Psoas muscle (tissue), 8 donors: ENCODE data around the gene CPT1B. TPM values are rescaled to one million over a fixed set of nuclear protein-coding genes. Genes with fewer than 3 reads are reported as not detected.

Experiments
- ATAC-seq, 4 donors: fragments of 200-7000 bp; cut with Tn5 transposase; one replicate each; pipeline ENCODE4 v1.9.1; 2020; ENCODE audit warnings: moderate library complexity in 3 of 4, mild to moderate bottlenecking in 2 of 4
- DNase-seq, 2 donors: peaks; one replicate each; pipeline ENCODE4 v3.0.0-alpha.2; 2020
- H3K27ac ChIP-seq: fragments of 200-600 bp; one replicate; pipeline ENCODE4 v1.8.0; 2022
- H3K27me3 ChIP-seq, 3 donors: fragments of 200-600 bp in 1 of 3; one replicate each; pipeline versions ENCODE4 v1.6.1 to v1.8.0; 2013 to 2022; ENCODE audit warnings: low read length in 2 of 3, mild to moderate bottlenecking in 2 of 3, moderate library complexity in 1 of 3; ENCODE audit not compliant: insufficient read depth in 3 of 3
- H3K36me3 ChIP-seq, 2 donors: fragments of 200-600 bp in 1 of 2; one replicate each; pipeline versions ENCODE4 v1.6.1 to v1.8.0; 2013 to 2022; ENCODE audit warnings: low read depth in 1 of 2, mild to moderate bottlenecking in 1 of 2, moderate library complexity in 1 of 2; ENCODE audit not compliant: insufficient read depth in 1 of 2
- H3K4me1 ChIP-seq: fragments of 200-600 bp; one replicate; pipeline ENCODE4 v1.8.0; 2022
- H3K4me3 ChIP-seq: fragments of 200-600 bp; one replicate; pipeline ENCODE4 v1.8.0; 2022; ENCODE audit warnings: mild to moderate bottlenecking
- H3K9me3 ChIP-seq: fragments of 200-600 bp; one replicate; pipeline ENCODE4 v1.8.0; 2022
- CTCF ChIP-seq: fragments of 200-600 bp; IDR thresholded peaks from one replicate; pipeline ENCODE4 v1.8.0; 2022; ENCODE audit warnings: antibody characterized with exemption
- WGBS, 3 donors: extraction: QIAGEN DNeasy Blood & Tissue Kit; methylation state at CpG; one replicate each; pipeline versions ENCODE4 v1.1.6 to v1.1.7; 2013; 5-methylcytosine and 5-hydroxymethylcytosine counted together
- intact Hi-C, 2 donors: fragments of 100-400 bp; cut with DNase I; formaldehyde crosslinking; loops; one replicate each; pipeline versions ENCODE4 v1.11.0 to v1.14.2; 2022
- polyA plus RNA-seq, 3 donors: library from polyadenylated mRNA; stranded (reverse); fragments of 200-250 nt; gene quantifications; one replicate each; pipeline ENCODE4 v1.2.3, GENCODE V29; 2013
- total RNA-seq, 4 donors: library from RNA; stranded (reverse); fragmentation: NEBNext Ultra II Directional in 2 of 4; extraction: Animal tissue kit (Norgen Biotek cat#: 25700) in 2 of 4; gene quantifications; one replicate each; pipeline versions ENCODE4 v1.2.1 to v1.2.4, GENCODE V29; 2021 to 2023
- donor health status: healthy with polysubstance abuse.
- donor health status: DM: no; HTN: no; CAD: no; lungs with moderate emphysema.
- donor health status: Bipolar disorder and iron deficiency.
- donor health status: healthy.
- donor health status: DM: yes; HTN: yes; CAD: no.
- donor health status: DM: no; HTN: no; CAD: no.
- donor health status: DM: no; HTN: no; CAD: no.
- donor health status: DM: yes; HTN: yes; CAD: no.

CPT1B gene
- total and polyA plus RNA-seq, 7 donors: 57.4 to 144 (median 87.6) TPM

- Histone ChIP-seq H3K9me3 (no peaks in the 10 kb centered on the region), H3K36me3 (no peaks in the 10 kb centered on the region), H3K4me3 (no peak overlapping the region), H3K27ac (no peak overlapping the region), H3K27me3 (peaks cover 0 to 66% (median 29%) of the 10 kb centered on the region in 3 donors), H3K4me1 (no peaks in the 10 kb centered on the region)
- ATAC-seq (no peak), DNase-seq (no peak)
- intact Hi-C loops: no loop called here
- WGBS, 3 donors: 50 to 60% (median 50%) methylated on average over 10 to 12 of the region's 12 CpGs
- no peak for TF ChIP-seq CTCF
Measured at GRCh38 chr22:50601669-50602337, 23.6 kb upstream of the CPT1B start.

DNA sequence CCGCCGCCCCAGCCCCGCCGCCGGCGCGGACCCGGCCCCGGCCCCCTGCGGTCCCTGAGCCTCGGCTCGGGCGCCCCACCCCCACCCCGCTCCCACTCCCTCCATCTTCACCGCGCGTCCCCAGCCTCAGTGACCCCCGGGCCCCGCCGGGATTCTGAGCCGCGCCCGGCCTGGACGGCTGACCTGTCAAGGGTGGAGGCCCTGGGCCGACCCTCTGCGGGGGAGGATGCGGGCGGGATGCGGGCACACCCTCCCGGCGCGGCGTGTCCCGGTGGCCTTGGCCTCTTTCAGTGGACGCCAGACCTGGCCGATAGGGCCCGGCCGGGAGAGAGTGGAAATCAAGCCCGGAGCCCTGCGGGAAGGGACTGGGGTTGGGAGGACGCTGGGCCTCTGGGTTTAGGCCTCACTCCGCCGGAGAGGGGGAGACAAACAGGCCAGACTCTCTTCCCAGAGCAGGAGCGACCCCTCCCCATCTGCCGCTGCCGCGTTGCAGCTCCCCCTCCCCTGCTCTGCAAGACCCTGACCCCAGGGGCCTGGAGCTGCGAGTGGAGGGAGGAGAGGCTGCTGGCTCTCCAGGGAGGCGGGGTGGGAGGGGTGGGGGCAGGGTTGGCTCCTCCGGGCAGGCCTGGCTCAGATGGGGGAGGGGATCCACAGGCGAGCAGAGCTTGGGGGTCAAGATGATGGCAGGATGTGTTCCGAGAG lies 22.9 kb upstream of the CPT1B start:
- 8 to 10% (median 9%) methylated on average over 24 to 52 of the region's 52 CpGs for WGBS, 3 donors
- intact Hi-C loops: no loop called here

GRCh38 chr22:50600538-50600937 lies 22.3 kb upstream of the CPT1B start, which contains the start of gene MAPK8IP2:
Gene MAPK8IP2 (plus strand): TSS chr22:50600793. CDS start chr22:50600819, 26 bp downstream.
- ATAC-seq: peak in 1 of 4 donors; percentile 45
- intact Hi-C loops: no loop called here
- DNase-seq: no peak

More for the DNA sequence above, 22.9 kb upstream of the CPT1B start:
- no peak for TF ChIP-seq CTCF
- H3K9me3 ChIP-seq: no peaks in the 10 kb centered on the region
- no peaks in the 10 kb centered on the region for H3K36me3 ChIP-seq
- H3K27me3 ChIP-seq: peaks cover 0 to 66% (median 29%) of the 10 kb centered on the region in 3 donors
- DNase-seq (no peak), ATAC-seq (no peak)
- no peaks in the 10 kb centered on the region for H3K4me1 ChIP-seq
- H3K4me3 ChIP-seq: peak overlapping the region; percentile 50
- no peak overlapping the region for H3K27ac ChIP-seq

GRCh38 chr22:50599816-50600455 lies 21.7 kb upstream of the CPT1B start:
- WGBS, 3 donors: 13 to 20% (median 17%) methylated on average over 39 to 52 of the region's 52 CpGs
- ATAC-seq (peak; percentile 47 to 74 (median 72)), DNase-seq (peak in 1 of 2 donors; percentile 51)
- H3K4me1 ChIP-seq: no peaks in the 10 kb centered on the region
- peak overlapping the region; percentile 50 for H3K4me3 ChIP-seq
- peaks cover 0 to 56% (median 25%) of the 10 kb centered on the region in 3 donors for H3K27me3 ChIP-seq
- intact Hi-C loops: no loop called here
- no peak overlapping the region for H3K27ac ChIP-seq
- no peak for TF ChIP-seq CTCF
- H3K36me3 ChIP-seq: no peaks in the 10 kb centered on the region
- H3K9me3 ChIP-seq: no peaks in the 10 kb centered on the region

More at GRCh38 chr22:50600538-50600937, 22.3 kb upstream of the CPT1B start, which contains the start of gene MAPK8IP2:
- Histone ChIP-seq H3K9me3 (no peaks in the 10 kb centered on the region), H3K4me1 (no peaks in the 10 kb centered on the region), H3K4me3 (peak within 1 kb of the TSS; percentile 50), H3K36me3 (no peaks in the 10 kb centered on the region), H3K27me3 (peaks cover 0 to 61% (median 28%) of the 10 kb centered on the region in 3 donors), H3K27ac (no peak within 1 kb of the TSS)
- no peak for TF ChIP-seq CTCF
- 0 to 2% (median 1%) methylated on average over 10 to 58 of the region's 61 CpGs for WGBS, 3 donors
